SK-N-SH (cell line): ENCODE results near the gene FXYD2. TPM values are rescaled to one million over a fixed set of nuclear protein-coding genes. Genes with fewer than 3 reads are reported as not detected.

Source experiments
- CTCF ChIA-PET: fragments of 300-600, 350-600 bp; formaldehyde crosslinking; extraction: SDS; loops from one replicate; lab custom pipeline; 2021; lab: Yijun Ruan, JAX
- POLR2A ChIA-PET: fragments of 350-600 bp; sonication (Branson Sonifier 250); formaldehyde crosslinking; extraction: SDS; loops from one replicate; lab custom pipeline; 2020; ENCODE audit warnings: antibody characterized with exemption, inconsistent platforms; lab: Yijun Ruan, JAX
- DNase-seq: peaks from one replicate; pipeline ENCODE4 v3.0.0; 2012
- H2AFZ ChIP-seq: fragments of 200-600 bp; sonication (generic); 2 replicates; pipeline ENCODE4 v1.8.1; 2016; ENCODE audit warnings: antibody characterized with exemption, mild to moderate bottlenecking, low read depth
- H3F3A ChIP-seq: fragments of 200-600 bp; sonication (generic); replicated peaks from 2 replicates; pipeline ENCODE3; 2016; ENCODE audit warnings: antibody characterized with exemption, mild to moderate bottlenecking; ENCODE audit not compliant: insufficient read depth
- H3K27ac ChIP-seq, 2 experiments: fragments of 200-500 bp in 1 of 2; fragments of 200-600 bp in 1 of 2; sonication (Bioruptor generic) in 1 of 2; sonication (generic), shearing (Covaris generic) in 1 of 2; 2 replicates each; pipeline versions ENCODE4 v1.5.1 to v1.6.1; 2014 to 2016; ENCODE audit warnings: low read depth in 2 of 2, inconsistent platforms in 1 of 2, low read length in 1 of 2, mild to moderate bottlenecking in 1 of 2, mixed read lengths in 1 of 2
- H3K27me3 ChIP-seq: fragments of 200-600 bp; sonication (generic), shearing (Covaris generic); 2 replicates; pipeline ENCODE4 v1.6.1; 2016; ENCODE audit warnings: mixed run types; ENCODE audit not compliant: insufficient read depth
- H3K36me3 ChIP-seq, 2 experiments: fragments of 200-500 bp in 1 of 2; fragments of 200-600 bp in 1 of 2; sonication (Bioruptor generic) in 1 of 2; sonication (generic) in 1 of 2; replicated peaks in 1 of 2; 2 replicates each; pipeline versions ENCODE3 to v1.5.1; 2014 to 2016; ENCODE audit warnings: low read length in 1 of 2, mild to moderate bottlenecking in 1 of 2; ENCODE audit not compliant: insufficient read depth in 2 of 2, control insufficient read depth in 1 of 2
- H3K4me1 ChIP-seq, 2 experiments: fragments of 200-500 bp in 1 of 2; fragments of 200-600 bp in 1 of 2; sonication (Bioruptor generic) in 1 of 2; sonication (generic), shearing (Covaris generic) in 1 of 2; 2 replicates each; pipeline versions ENCODE4 v1.5.1 to v1.6.1; 2014 to 2016; ENCODE audit warnings: low read depth in 1 of 2, low read length in 1 of 2, mixed run types in 1 of 2; ENCODE audit not compliant: insufficient read depth in 2 of 2, control insufficient read depth in 1 of 2
- H3K4me2 ChIP-seq: fragments of 200-600 bp; sonication (generic), shearing (Covaris generic); 2 replicates; pipeline ENCODE4 v1.6.1; 2017; ENCODE audit warnings: mixed run types
- H3K4me3 ChIP-seq, 2 experiments: fragments of 200-500 bp in 1 of 2; fragments of 200-600 bp in 1 of 2; sonication (Bioruptor generic) in 1 of 2; sonication (generic), shearing (Covaris generic) in 1 of 2; 2 replicates each; pipeline versions ENCODE4 v1.5.1 to v1.8.1; 2014 to 2016; ENCODE audit warnings: low read depth in 2 of 2, inconsistent platforms in 1 of 2, low read length in 1 of 2, mild to moderate bottlenecking in 1 of 2, mixed read lengths in 1 of 2, moderate library complexity in 1 of 2
- H3K79me2 ChIP-seq: fragments of 200-600 bp; sonication (generic); 2 replicates; pipeline ENCODE4 v1.8.1; 2017; ENCODE audit warnings: mild to moderate bottlenecking; ENCODE audit not compliant: insufficient read depth
- H3K9ac ChIP-seq: fragments of 200-600 bp; sonication (generic); 2 replicates; pipeline ENCODE4 v1.6.1; 2017; ENCODE audit warnings: mixed run types
- H3K9me2 ChIP-seq: fragments of 200-600 bp; sonication (generic); 2 replicates; pipeline ENCODE4 v1.6.1; 2017; ENCODE audit warnings: mixed run types
- H3K9me3 ChIP-seq: fragments of 200-600 bp; sonication (generic); 2 replicates; pipeline ENCODE4 v1.6.1; 2017; ENCODE audit warnings: mixed run types, mild to moderate bottlenecking, moderate library complexity
- H4K20me1 ChIP-seq: fragments of 200-600 bp; sonication (generic); 2 replicates; pipeline ENCODE4 v1.6.1; 2017; ENCODE audit warnings: mild to moderate bottlenecking, mixed run types; ENCODE audit not compliant: insufficient read depth
- CHD2 ChIP-seq: fragments of 150-350 bp; IDR thresholded peaks from 2 replicates; pipeline ENCODE4 v1.6.1; 2018; ENCODE audit warnings: low read length; ENCODE audit not compliant: partially characterized antibody
- EP300 ChIP-seq, 2 experiments: IDR thresholded peaks; 2 replicates each; pipeline versions ENCODE4 v1.4.0 to v1.6.1; 2012; ENCODE audit warnings: borderline replicate concordance in 1 of 2, low read depth in 1 of 2, low read length in 1 of 2
- JUND ChIP-seq: IDR thresholded peaks from 2 replicates; pipeline ENCODE4 v1.4.0; 2012
- MEF2A ChIP-seq: IDR thresholded peaks from 2 replicates; pipeline ENCODE4 v1.4.0; 2012; ENCODE audit warnings: low read depth, borderline replicate concordance
- POLR2AphosphoS5 ChIP-seq: IDR thresholded peaks from 2 replicates; pipeline ENCODE4 v1.6.1; 2012; ENCODE audit warnings: low read depth, low read length
- RFX5 ChIP-seq: IDR thresholded peaks from 2 replicates; pipeline ENCODE4 v1.6.1; 2012; ENCODE audit warnings: mild to moderate bottlenecking, improper control_type of control experiment, low read length
- RXRA ChIP-seq: IDR thresholded peaks from 2 replicates; pipeline ENCODE4 v1.4.0; 2012; ENCODE audit warnings: low read depth, mild to moderate bottlenecking, borderline replicate concordance
- SMC3 ChIP-seq: IDR thresholded peaks from 2 replicates; pipeline ENCODE4 v1.6.1; 2012; ENCODE audit warnings: low read depth, low read length, improper control_type of control experiment
- TCF12 ChIP-seq: IDR thresholded peaks from 2 replicates; pipeline ENCODE4 v1.4.0; 2012
- TEAD4 ChIP-seq: IDR thresholded peaks from 2 replicates; pipeline ENCODE4 v1.4.0; 2012; ENCODE audit warnings: mild to moderate bottlenecking, borderline replicate concordance; ENCODE audit not compliant: insufficient read depth
- WGBS: methylation state at CpG from one replicate; pipeline ENCODE4 v1.1.6; 2017; ENCODE audit warnings: low lambda C conversion rate; 5-methylcytosine and 5-hydroxymethylcytosine counted together
- polyA plus RNA-seq, 3 experiments: library from polyadenylated mRNA; depleted of rRNA; stranded (reverse); fragments of >200 nt; gene quantifications; 2 replicates each; pipeline ENCODE4 v1.2.3, GENCODE V29; 2012
- TF ChIP-seq, protein P1 (sequence below): IDR thresholded peaks from 2 replicates; pipeline ENCODE4 v1.4.0; 2012; ENCODE audit warnings: low read depth, borderline replicate concordance
- TF ChIP-seq, protein P2 (sequence below): IDR thresholded peaks from 2 replicates; pipeline ENCODE4; 2012
- TF ChIP-seq, protein P3 (sequence below): IDR thresholded peaks from 2 replicates; pipeline ENCODE4 v1.4.0; 2012; ENCODE audit warnings: low read depth
- TF ChIP-seq, protein P4 (sequence below): IDR thresholded peaks from 2 replicates; pipeline ENCODE4 v1.6.1; 2012; ENCODE audit warnings: mild to moderate bottlenecking, low read depth, low read length, moderate library complexity

FXYD2 gene
- polyA plus RNA-seq, 1 of the 3 experiments (the other 2 are of a cell fraction) = not detected

DNA sequence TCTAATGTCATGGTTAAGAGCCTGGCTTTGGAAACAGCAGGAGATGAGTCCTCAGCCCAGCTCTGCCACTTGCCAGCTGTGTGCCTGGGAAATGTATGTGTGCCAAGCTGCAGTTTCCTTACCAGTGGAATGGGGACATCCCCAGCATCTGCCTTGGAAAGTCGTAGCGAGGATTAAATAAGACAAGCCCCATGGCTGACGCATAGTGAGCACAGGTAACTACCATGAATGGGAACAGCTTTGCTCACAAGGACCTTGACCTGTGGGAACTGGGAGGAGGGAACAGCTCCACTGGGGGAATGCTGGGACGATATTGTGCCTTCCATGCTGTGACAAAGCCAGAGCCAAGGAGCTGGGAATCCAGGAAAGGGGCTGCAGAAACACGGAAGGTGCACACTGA is 24.9 kb downstream of the FXYD2 start:
- Histone ChIP-seq H3K4me3 (no peak overlapping the region), H3K9ac (no peak overlapping the region), H3K9me3 (no peaks in the 10 kb centered on the region), H3K36me3 (no peaks in the 10 kb centered on the region), H3K27ac (no peak overlapping the region), H3K27me3 (peaks cover 35% of the 10 kb centered on the region), H4K20me1 (no peaks in the 10 kb centered on the region), H3K79me2 (no peaks in the 10 kb centered on the region), H2AFZ (no peak overlapping the region), H3K9me2 (no peaks in the 10 kb centered on the region), H3F3A (no peaks in the 10 kb centered on the region), H3K4me2 (no peak overlapping the region), H3K4me1 (peaks cover 0 to 14% of the 10 kb centered on the region in 2 experiments; a peak in 1 of 4 replicates)
- CTCF ChIA-PET = interaction anchor here (1.0 to 15.4 kb wide), 10 partner anchors 8 to 374 kb away, joined by 3 to 449 read pairs (median 8); no protein-coding TSS in a partner anchor
- TF ChIP-seq MEF2A (no peak), CHD2 (no peak), SMC3 (no peak), RFX5 (no peak)
- TF ChIP-seq, protein P1, sequence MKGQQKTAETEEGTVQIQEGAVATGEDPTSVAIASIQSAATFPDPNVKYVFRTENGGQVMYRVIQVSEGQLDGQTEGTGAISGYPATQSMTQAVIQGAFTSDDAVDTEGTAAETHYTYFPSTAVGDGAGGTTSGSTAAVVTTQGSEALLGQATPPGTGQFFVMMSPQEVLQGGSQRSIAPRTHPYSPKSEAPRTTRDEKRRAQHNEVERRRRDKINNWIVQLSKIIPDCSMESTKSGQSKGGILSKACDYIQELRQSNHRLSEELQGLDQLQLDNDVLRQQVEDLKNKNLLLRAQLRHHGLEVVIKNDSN = no peak
- DNase-seq = no peak
- 63% methylated on average over 5 of the region's 5 CpGs for WGBS
- POLR2A ChIA-PET = interaction anchor here (0.6 kb wide), 1 partner anchor 27 kb away, joined by 5 read pairs; no protein-coding TSS in a partner anchor

DNA sequence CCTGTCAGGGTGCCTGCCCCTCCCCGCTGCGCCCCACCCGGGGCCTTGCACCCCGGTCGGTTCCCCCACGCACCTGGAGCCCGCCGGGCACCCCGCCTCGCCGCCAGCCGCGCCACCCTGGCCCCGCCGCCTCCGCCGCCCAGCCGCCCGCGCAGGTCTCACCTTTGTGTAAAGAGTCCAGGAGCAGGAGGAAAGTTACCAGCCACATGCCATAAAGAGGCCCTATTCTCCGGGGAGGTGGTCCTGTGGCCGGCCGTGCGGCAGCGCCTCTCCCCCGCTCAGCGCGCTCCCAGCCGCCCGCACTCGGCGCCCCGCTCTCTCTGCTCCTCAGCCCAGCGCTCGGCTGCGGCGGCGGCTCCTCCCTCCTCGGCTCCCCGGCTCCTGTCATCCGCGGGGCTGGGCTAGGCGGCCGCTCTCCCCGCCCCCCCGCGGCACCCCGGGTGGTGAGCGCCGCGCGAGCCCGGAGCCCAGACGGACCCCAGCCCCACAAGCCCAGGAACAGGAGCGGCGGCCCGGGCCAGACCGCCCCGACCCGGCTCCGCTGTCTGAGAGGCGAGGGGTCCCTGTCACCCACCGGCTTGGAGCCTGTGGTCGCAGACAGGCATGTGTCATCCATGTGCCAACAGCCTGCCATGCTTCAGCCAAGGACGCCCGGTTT is 27.5 kb downstream of the FXYD2 start, which contains the start of gene DSCAML1:
Gene DSCAML1 (minus strand): TSS at position 345 of the 658 bp plus-strand sequence. CDS start 137 bp downstream, at position 208.
- H3K9me2 ChIP-seq = no peaks in the 10 kb centered on the region
- TF ChIP-seq POLR2AphosphoS5 (no peak), TEAD4 (no peak)
- H3K9me3 ChIP-seq = no peaks in the 10 kb centered on the region
- no peaks in the 10 kb centered on the region for H3K79me2 ChIP-seq
- H3K4me1 ChIP-seq = peaks cover 0 to 14% of the 10 kb centered on the region in 2 experiments; a peak in 1 of 4 replicates
- no peak within 1 kb of the TSS for H3K9ac ChIP-seq
- peak; percentile 87 for DNase-seq
- H3K27ac ChIP-seq = no peak within 1 kb of the TSS
- no peak within 1 kb of the TSS for H3K4me2 ChIP-seq
- CTCF ChIA-PET = interaction anchor here (1.0 to 15.4 kb wide), 8 partner anchors 10 to 371 kb away, joined by 3 to 449 read pairs (median 36); no protein-coding TSS in a partner anchor
- H2AFZ ChIP-seq = no peak within 1 kb of the TSS
- H3K4me3 ChIP-seq = peak within 1 kb of the TSS in 1 of 2 experiments; percentile 34; a peak in 2 of 4 replicates
- no peaks in the 10 kb centered on the region for H4K20me1 ChIP-seq
- no peaks in the 10 kb centered on the region for H3K36me3 ChIP-seq
- WGBS = no CpG with 5 or more reads among the region's 66 CpGs
- no peaks in the 10 kb centered on the region for H3F3A ChIP-seq
- POLR2A ChIA-PET = no interaction called here
- peaks cover 35% of the 10 kb centered on the region for H3K27me3 ChIP-seq

DNA sequence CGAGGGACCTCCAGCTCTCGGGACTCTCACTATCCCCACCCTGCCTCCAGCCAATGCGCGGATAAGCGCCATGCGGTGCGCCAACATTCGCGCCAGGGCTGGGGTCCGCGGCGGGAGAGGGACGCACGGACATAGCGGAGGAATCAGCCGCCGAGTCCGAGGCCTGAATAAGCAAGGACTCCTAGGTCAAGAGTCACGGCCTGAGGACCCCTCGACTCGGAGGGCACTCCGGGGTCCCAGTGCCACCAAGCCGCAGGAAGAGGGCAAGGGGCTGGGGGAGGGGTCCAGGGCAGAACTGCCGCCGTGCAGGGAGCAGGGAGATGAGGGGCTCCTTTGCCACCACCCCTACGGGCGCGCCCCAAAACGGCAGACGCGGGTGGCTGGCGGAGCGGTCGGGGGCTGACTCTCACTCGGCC is 28.1 kb downstream of the FXYD2 start:
- peaks cover 35% of the 10 kb centered on the region for H3K27me3 ChIP-seq
- H3K9me3 ChIP-seq = no peaks in the 10 kb centered on the region
- no peaks in the 10 kb centered on the region for H3F3A ChIP-seq
- peak overlapping the region in 1 of 2 experiments; percentile 34; a peak in 2 of 4 replicates for H3K4me3 ChIP-seq
- no peaks in the 10 kb centered on the region for H3K79me2 ChIP-seq
- no peaks in the 10 kb centered on the region for H3K9me2 ChIP-seq
- no peak overlapping the region for H2AFZ ChIP-seq
- no peaks in the 10 kb centered on the region for H4K20me1 ChIP-seq
- peaks cover 0 to 14% of the 10 kb centered on the region in 2 experiments; a peak in 1 of 4 replicates for H3K4me1 ChIP-seq
- POLR2A ChIA-PET = no interaction called here
- no peak overlapping the region for H3K27ac ChIP-seq
- H3K4me2 ChIP-seq = no peak overlapping the region
- H3K36me3 ChIP-seq = no peaks in the 10 kb centered on the region
- no peak for DNase-seq
- CTCF ChIA-PET = interaction anchor here (1.0 to 5.6 kb wide), 3 partner anchors 11 to 353 kb away, joined by 3 to 46 read pairs (median 7); no protein-coding TSS in a partner anchor
- 0% methylated on average over 8 of the region's 35 CpGs for WGBS
- no peak overlapping the region for H3K9ac ChIP-seq
- TF ChIP-seq JUND = no peak
- no peak for TF ChIP-seq TCF12
- no peak for TF ChIP-seq MEF2A
- TF ChIP-seq, protein P2, sequence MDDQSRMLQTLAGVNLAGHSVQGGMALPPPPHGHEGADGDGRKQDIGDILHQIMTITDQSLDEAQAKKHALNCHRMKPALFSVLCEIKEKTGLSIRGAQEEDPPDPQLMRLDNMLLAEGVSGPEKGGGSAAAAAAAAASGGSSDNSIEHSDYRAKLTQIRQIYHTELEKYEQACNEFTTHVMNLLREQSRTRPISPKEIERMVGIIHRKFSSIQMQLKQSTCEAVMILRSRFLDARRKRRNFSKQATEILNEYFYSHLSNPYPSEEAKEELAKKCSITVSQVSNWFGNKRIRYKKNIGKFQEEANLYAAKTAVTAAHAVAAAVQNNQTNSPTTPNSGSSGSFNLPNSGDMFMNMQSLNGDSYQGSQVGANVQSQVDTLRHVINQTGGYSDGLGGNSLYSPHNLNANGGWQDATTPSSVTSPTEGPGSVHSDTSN = no peak
- no peak for TF ChIP-seq RXRA
- TF ChIP-seq, protein P3, sequence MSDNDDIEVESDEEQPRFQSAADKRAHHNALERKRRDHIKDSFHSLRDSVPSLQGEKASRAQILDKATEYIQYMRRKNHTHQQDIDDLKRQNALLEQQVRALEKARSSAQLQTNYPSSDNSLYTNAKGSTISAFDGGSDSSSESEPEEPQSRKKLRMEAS = no peak
- no peak for TF ChIP-seq EP300 (IDR thresholded peaks at IDR 0.05; ENCODE audit: borderline replicate concordance in 1 of 2, low read depth in 1 of 2, low read length in 1 of 2)
- TF ChIP-seq SMC3 = no peak
- TF ChIP-seq, protein P4, sequence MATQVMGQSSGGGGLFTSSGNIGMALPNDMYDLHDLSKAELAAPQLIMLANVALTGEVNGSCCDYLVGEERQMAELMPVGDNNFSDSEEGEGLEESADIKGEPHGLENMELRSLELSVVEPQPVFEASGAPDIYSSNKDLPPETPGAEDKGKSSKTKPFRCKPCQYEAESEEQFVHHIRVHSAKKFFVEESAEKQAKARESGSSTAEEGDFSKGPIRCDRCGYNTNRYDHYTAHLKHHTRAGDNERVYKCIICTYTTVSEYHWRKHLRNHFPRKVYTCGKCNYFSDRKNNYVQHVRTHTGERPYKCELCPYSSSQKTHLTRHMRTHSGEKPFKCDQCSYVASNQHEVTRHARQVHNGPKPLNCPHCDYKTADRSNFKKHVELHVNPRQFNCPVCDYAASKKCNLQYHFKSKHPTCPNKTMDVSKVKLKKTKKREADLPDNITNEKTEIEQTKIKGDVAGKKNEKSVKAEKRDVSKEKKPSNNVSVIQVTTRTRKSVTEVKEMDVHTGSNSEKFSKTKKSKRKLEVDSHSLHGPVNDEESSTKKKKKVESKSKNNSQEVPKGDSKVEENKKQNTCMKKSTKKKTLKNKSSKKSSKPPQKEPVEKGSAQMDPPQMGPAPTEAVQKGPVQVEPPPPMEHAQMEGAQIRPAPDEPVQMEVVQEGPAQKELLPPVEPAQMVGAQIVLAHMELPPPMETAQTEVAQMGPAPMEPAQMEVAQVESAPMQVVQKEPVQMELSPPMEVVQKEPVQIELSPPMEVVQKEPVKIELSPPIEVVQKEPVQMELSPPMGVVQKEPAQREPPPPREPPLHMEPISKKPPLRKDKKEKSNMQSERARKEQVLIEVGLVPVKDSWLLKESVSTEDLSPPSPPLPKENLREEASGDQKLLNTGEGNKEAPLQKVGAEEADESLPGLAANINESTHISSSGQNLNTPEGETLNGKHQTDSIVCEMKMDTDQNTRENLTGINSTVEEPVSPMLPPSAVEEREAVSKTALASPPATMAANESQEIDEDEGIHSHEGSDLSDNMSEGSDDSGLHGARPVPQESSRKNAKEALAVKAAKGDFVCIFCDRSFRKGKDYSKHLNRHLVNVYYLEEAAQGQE = no peak
- no peak for TF ChIP-seq TEAD4
